HG03442 (cell line): ENCODE results near the gene AKAP8.
"Not testable (repeated sequence)": the region's sequence is repeated elsewhere in the genome, so short reads cannot be mapped to it uniquely, and the experiment has no call there.

ENCODE experiments used
- ATAC-seq: cut with Tn5 transposase; IDR thresholded peaks from one replicate; pipeline ENCODE4 v1.9.1; 2021; ENCODE audit warnings: mild to moderate bottlenecking, moderate library complexity; ENCODE audit not compliant: unreplicated experiment

The AKAP8 gene

DNA sequence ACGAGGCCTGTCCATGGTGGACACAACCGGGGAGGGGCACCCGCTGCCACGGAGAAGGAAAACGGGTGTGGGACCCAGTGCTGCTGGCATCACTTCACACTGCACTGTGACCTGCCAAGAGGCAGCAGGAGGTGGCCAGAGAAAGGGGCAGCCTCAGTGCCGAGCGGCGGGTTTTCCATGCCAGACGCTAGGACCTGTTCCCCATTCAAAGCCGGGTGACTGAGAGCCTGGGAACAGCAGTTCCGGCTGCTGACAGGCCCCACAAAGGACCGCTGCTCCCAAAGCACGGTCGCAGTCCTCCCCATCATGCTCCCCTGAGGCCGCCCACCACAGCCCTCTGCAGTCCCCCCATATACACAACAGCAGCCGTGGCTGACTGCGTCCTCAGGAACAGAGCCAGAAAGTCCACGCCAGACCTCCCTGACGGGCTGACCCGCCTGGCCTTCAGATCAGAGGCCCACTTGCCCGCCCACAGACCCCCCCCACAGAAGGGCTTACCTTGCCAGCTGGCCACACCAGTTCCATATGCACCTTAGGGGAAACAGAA is 5.4 kb downstream of the AKAP8 start:
- ATAC-seq: no peak

DNA sequence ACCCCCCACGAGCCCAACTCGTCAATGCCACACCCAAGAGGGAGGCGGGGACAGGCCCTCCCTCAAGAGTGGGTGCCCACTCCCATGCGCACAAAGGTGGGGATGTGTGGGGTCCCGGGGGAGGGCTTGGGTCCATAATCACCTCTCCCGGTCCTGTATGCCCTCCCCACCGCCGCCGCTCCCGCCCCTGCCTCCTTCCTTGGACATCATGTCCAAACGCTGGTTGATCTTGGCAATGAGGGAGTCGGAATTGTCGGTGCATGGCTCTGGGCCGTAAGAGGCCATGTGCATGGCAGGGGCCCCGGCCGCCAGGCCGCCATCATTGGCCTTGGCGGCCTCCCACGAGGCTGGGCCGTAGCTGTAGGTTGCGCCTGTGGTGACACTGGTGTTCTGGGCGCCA is 5.9 kb downstream of the AKAP8 start:
- ATAC-seq: no peak

DNA sequence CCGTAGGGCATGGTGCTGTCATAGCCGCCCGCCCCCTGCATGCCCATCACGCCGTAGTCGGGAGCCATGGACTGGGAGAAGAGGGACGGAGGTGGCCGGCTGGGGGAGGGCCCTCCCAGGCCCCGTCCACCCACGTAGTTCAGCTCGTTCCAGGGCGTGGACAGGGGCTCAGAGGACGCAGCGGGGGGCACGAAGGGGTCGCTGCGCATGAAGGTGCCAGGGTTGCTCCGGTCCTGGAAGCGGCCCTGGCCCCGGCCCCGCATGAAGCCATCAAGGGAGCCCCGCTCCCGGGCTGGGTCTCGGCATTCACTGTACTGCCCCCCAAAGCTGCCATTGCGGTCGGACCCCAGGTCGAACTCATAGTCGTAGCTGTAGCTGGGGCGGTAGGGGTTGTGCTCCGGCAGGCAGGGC is 6.7 kb downstream of the AKAP8 start:
- ATAC-seq: no peak

DNA sequence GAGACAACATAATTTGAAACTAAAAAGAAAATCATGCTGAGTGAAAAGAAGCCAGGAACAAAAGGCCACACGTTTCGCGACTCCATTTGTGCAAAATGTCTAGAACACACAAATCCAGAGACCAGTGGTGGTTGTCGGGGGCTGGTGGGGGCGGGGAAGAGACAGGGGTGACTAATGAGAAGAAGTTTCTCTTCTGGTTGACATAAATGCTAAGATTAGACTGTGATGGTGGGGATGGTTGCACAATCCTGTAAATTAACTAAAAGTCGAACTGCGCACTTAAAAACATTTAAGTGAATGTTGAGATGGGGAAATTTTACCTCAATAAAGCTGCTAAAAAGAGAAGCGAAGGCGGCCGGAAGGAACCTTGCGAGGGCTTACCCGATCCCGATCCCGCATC is 7.1 kb downstream of the AKAP8 start:
- ATAC-seq: no peak

DNA sequence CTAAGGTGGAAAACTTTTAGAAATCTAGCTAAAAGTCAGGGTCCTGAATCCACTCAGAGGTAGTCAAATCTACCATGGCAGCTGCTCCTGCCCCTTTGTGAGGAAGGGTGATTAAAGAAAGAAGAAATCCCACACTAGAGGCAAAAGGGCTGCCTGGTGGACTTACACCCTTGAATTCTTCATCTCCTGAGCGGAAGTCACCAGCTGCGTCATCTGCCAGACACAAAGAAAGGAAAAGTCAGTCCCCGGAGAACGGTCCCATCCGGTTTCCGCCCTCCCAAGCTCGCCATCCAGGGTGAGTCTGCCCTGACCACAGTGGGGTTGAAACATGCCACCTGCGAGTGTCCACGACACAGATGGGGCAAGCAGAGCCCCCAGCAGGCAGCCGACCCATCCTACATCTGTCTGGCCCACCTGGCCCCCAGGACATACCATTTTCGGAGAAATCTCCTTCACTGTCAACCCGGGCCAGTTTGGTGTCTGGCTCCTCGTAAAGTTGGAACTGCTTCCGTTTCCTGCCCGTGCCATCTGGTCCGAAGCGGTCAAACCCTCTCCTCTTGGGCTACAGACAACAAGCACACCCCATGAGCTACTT is 7.7 kb downstream of the AKAP8 start:
- no peak for ATAC-seq

DNA sequence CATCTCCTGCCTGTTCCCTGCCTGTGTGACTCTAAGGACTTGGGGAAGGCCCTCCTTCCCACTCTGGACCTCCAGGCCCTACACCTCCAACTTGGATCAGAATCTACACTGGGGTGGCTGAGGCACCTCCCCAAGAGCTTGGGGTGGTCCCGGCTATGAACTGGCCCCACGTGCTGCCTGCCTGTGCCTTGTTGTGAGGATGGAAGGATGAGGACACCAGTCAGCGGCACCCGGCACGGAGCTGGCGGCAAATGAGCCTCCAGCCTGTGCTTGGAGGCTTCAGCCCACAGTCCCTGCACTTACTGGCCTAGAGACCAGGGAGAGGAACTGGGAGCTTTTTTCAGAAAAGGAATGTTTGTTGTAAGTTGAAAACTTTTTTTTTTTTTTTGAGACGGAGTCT is 8.5 kb downstream of the AKAP8 start:
- ATAC-seq: no peak

DNA sequence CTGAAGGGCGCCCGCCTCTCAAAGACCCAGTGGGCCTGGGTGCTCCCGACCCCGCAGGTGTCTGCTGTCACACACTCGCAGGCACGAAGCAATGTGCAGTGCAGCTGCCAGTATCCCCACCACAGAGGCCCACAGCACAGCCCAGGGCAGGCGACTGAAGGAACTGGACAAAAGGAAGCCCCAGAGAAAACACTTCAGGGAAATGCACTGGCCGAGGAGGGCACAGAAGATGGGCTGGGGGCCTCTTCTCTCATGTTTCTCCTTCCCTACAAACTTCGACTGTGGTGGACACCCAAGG is 10.0 kb downstream of the AKAP8 start:
- ATAC-seq: no peak

DNA sequence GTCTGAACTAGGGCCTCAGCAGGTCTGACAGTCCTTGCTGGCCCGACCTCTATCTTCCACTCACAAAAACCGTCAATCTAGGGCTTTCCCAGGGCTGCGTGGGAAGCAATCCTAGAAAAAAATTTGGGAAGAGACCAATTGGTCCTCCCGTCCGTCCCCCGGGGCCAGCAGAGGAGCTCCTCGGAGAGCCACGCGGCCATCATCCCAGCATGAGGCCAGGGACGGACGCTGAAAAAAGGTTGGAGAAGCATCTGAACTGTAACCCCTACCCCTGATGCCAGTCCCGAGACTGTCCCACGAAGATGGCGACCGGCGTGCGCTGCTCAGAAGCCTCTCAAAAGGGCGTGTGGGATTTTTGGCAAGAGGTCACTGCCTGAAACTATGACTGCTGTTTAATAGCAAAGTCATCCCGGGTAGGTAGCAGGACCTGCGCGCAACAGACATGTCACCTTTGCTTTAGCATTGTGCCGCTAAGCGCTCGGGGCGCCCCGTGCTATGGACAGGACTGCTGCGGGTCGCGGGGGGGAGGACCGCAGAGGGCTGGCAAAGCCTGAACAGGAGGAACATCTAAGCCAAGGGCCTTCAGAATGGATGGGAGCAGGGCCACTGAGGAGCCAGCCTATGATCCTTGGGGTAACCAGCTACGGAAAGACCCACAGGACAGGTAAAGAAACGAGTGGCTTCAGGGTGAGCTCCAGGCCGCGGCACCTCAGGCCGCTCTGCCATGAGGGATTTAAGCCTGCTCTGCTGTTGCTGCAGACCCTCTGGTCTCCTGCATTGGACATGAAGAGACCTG is 10.6 kb downstream of the AKAP8 start:
- no peak for ATAC-seq

DNA sequence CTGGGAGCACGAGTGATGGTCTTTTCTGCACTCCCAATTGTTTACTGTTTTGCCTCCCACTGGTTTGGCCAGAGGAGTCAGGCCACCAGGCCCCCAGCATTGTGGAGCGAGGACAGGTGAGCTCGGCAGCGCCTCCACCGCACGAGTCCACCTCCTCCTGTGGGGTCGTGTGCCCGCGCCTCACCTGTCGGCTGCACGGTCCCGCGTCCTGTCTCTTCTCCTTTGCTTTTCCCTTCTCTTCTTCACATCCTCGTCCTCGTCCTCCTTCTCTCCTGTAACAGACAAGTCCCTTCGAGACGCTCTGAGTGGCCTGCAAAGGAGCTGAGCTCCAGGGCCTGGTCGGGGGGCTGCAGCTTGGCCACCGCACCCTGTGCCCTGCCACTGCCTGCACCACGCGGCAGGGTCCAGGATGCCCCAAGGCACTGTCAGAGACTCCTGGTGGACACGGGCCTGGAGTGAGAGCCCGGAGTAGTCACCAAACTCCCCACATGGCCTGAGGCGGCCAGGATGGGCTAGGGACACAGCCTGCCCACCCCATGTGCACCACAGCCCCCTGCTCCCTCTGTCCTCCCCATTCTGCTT is 11.4 kb downstream of the AKAP8 start:
- no peak for ATAC-seq

DNA sequence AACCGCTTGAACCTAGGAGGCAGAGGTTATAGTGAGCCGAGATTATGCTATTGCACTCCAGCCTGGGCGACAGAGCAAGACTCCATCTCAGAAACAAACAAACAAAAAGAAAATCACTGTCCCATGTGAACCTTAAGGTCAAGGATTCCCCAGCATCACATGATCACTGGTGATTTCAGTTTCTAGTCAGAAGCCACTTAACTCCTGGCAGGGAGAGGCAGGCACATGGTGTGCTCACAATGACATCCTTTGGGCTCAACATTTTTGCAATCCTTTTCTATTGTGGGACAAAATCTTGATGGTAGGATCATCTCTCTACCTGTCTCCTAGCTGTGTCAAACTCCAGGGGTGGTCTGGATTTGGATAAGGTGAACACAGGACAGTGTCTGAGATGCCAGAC is 12.1 kb downstream of the AKAP8 start:
- ATAC-seq: no peak

DNA sequence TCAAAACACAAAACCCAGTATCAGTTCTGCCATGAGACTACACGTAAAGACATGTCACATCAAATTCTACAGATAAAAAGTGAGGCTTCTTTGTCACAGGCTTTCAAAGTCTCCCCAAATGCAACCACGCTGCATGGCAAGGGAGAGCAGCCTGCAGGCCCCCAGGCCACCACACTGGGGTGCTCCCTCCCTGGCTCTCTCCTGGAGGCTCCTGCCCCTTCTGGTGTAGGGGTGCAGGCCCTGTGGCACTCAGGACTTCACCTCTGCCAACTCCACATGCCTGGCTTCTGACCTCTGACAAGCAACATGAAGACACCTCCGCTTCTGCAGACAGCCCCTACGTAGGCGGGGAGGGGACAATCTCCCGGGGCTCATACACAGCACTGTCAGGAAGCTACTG is 14.3 kb downstream of the AKAP8 start:
- ATAC-seq: no peak

DNA sequence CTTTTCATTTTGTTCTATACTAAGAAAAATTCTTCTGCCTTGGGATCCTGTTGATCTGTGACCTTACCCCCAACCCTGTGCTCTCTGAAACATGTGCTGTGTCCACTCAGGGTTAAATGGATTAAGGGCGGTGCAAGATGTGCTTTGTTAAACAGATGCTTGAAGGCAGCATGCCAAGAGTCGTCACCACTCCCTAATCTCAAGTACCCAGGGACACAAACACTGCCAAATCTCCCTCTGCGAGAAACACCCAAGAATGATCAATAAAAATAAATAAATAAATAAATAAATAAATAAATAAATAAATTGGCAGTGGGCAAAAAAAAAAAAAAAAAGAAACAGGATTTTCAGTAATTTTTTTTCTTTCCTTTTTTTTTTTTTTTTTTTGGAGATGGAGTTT is 15.8 kb downstream of the AKAP8 start:
- ATAC-seq: not testable (repeated sequence)

DNA sequence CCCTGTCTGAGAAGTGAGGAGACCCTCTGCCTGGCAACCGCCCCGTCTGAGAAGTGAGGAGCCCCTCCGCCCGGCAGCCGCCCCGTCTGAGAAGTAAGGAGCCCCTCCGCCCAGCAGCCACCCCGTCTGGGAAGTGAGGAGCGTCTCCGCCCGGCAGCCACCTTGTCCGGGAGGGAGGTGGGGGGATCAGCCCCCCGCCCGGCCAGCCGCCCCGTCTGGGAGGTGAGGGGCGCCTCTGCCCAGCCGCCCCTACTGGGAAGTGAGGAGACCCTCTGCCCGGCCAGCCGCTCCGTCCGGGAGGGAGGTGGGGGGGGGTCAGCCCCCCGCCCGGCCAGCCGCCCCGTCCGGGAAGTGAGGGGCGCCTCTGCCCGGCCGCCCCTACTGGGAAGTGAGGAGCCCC is 16.5 kb downstream of the AKAP8 start:
- not testable (repeated sequence) for ATAC-seq

DNA sequence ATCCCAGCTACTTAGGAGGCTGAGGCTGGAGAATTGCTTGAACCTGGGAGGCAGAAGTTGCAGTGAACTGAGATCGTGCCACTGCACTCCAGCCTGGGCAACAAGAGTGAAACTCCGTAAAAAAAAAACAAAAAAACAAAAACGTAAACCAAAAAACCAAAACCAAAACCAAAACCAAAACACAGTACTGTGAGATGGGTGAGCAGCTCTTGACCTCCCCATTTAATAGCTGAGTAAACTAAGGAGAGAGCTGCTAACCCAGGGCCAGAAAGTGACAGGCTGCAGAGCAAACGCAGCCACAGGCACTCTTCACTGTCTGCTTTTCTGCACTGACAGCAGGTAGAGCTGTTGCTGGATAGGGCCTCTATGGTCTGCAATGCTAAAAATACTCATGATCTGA is 19.6 kb downstream of the AKAP8 start:
- not testable (repeated sequence) for ATAC-seq

DNA sequence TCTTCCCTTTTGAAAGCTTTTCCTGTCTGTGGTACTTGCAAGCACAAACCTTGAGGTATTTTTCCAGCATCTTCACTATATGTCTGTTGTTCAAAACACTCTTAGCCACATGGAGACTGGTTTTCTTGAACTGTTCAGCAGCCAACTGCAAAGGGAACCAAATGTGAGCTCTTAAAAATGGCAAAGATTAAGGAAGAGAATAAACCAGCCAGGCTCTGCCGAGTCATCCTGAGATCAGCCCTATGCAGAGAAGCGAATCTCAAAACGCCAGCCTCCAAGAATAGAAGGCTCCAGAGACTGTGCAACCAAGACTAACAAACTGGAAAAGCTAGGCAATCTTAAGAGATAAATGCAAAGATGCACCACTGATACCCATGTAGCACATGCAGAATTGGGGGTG is 20.7 kb downstream of the AKAP8 start:
- no peak for ATAC-seq

DNA sequence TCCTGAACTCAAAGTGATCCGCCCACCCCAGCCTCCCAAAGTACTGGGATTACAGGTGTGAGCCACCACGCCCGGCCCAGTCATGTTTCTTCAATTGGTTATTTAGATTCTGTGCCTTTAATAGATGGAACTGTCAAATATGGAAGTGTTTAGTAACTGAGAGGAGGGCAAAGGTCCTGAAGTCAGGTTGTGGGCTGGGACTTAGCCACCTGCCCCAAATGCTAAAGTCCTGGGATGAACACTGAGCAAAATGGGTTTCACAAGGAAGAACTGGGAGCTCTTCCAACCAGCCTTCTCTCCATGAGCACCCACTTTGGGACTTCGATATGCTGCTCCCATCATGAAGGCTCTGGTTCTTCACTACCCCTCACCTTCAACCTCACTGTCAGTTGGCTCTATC is 21.7 kb downstream of the AKAP8 start:
- ATAC-seq: no peak

DNA sequence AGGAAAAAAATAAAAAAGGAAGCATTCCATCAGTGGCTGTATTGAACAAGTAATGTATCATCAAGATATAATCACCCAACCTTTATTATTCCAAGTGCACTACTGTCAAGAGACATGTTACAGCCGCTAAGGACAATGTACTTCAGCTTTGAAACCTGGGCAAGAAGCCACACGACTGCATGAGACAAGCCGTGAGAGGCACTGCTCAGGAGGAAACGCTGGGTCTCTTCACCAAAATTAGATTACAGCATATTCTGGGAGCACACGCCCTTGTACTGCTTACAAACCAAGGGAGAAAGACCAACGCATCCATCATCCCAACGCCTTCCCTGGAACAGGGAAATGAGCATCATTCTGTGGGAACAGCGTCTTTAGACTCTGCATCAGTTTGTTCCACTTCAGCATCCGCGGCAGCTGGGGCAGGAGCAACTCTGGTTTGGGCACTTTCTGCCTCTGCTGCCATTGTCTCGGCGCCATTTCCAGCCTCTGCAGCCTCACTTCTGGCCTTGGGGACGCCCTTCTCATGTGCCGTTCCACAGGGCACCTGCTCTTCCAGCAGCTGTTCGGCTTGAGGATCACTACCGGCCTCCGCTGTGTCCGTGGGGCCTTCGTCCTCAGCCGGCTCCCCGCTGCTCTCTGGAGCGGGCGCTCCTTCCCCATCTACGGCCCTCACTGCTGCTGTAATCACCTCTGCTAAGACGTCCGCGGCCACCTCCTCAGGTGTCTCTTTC is 24.9 kb downstream of the AKAP8 start:
- no peak for ATAC-seq

DNA sequence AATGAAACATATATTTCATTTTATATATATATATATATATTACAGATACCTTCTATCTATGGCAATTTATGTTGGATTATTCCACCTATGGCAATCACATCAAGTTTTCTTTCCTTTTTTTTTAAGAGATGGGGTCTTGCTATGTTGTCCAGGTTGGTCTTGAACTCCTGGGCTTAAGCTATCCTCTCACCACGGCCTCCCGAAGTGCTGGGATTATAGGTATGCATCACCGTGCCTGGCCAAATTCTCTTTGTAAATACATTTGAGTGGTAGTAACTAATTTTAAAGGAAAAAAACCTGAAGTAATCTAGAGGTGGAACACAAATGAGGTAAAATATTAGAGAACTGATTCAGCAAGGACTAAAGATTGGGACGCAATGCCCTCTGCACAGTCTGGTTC is 25.7 kb downstream of the AKAP8 start:
- no peak for ATAC-seq

DNA sequence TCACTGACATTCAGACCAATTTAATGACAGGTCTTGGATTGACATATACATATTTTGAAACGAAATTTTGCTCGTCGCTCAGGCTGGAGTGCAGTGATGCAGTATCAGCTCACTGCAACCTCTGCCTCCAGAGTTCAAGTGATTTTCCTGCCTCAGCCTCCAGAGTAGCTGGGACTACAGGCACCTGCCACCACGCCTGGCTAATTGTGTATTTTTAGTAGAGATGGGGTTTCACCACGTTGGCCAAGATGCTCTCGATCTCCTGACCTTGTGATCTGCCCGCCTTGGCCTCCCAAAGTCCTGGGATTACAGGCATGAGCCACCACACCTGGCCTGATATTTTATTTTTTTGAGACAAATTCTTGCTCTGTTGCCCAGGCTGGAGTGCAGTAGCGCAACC is 27.1 kb downstream of the AKAP8 start:
- not testable (repeated sequence) for ATAC-seq

DNA sequence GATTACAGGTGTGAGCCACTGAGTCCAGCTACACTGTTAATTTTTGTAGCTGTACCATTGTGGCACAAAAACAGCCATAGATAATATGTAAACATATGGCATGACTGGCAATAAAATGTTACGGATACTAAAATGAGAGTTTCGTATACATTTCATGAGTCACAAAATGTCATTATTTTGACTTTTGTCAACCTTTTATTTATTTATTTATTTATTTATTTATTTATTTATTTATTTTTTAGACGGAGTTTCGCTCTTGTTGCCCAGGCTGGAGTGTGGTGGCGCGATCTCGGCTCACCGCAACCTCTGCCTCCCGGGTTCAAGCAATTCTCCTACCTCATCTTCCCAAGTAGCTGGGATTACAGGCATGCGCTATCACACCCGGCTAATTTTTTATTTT is 38.3 kb downstream of the AKAP8 start:
- not testable (repeated sequence) for ATAC-seq

DNA sequence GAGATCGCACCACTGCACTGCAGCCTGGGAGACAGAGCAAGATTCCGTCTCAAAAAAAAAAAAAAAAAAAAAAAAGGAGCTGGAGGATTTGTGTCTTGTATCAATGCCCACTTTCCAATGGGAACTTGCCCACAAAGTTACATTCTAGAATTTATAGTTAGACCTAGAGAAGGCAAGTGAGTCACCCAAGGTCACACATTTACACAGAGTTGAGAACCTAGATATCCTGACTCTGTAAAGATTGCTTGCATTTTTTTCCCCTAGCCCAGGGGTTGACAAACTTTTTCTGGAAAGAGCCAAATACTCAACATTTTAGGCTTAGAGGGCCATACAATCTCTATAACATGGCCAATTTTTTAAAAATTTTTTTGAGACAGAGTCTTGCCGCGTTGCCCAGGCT is 39.5 kb downstream of the AKAP8 start:
- no peak for ATAC-seq

DNA sequence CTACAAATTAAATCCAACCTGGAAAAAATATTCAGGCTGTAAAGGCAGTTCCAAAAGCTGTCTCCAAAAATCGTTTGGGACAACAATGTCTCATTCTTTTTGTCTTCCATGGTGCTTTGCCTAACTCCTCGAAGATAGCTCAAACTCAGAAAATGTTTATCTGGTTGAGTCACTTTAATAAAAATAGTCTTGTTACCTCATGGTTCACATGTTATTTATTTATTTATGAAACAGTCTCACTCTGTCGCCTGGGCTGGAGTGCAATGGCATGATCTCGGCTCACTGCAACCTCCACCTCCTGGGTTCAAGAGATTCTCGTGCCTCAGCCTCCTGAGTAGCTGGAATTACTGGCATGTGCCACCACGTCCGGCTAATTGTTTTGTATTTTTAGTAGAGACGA is 42.4 kb downstream of the AKAP8 start:
- no peak for ATAC-seq
